ENCODE results near the gene MPC1. TPM values are rescaled to one million over a fixed set of nuclear protein-coding genes. Genes with fewer than 3 reads are reported as not detected.

The MPC1 gene
- total and polyA plus RNA-seq, 2 experiments from 2014 or later: 15.5 to 39.4 TPM

- TF ChIP-seq ZNF462 (CRISPR knock-in tag; IDR thresholded peaks at IDR 0.05): no peak
- no peak for TF ChIP-seq NANOG (IDR thresholded peaks at IDR 0.05; ENCODE audit: borderline replicate concordance)
- no peak for TF ChIP-seq ZNF331 (CRISPR knock-in tag; IDR thresholded peaks at IDR 0.05; ENCODE audit: low read depth)
- TF ChIP-seq POLR2AphosphoS5 (IDR thresholded peaks at IDR 0.05; ENCODE audit: low read depth): no peak
Observed at GRCh38 chr6:166353507-166353906, 29.2 kb downstream of the MPC1 start (continued).

- no peaks in the 10 kb centered on the region for H3K9me2 ChIP-seq (ENCODE audit: insufficient read depth)
- H3K27me3 ChIP-seq (ENCODE audit: insufficient read depth): no peaks in the 10 kb centered on the region
- H3K36me3 ChIP-seq (ENCODE audit: insufficient read depth): no peaks in the 10 kb centered on the region
- no peaks in the 10 kb centered on the region for H4K20me1 ChIP-seq (replicated peaks; ENCODE audit: insufficient read depth)
- H2AFZ ChIP-seq: peak overlapping the region; percentile 16; the same call in 1 of the 2 replicates
- H3F3A ChIP-seq (replicated peaks; ENCODE audit: low read depth): no peaks in the 10 kb centered on the region
- H3K27ac ChIP-seq (ENCODE audit: low read depth): no peak overlapping the region
- H3K36me3 Mint-ChIP-seq (ENCODE audit: low read depth): no peaks in the 10 kb centered on the region
- ATAC-seq: no peak
- peaks cover 14% of the 10 kb centered on the region for H3K4me1 ChIP-seq (ENCODE audit: insufficient read depth)
- no peak overlapping the region for H3K4me3 Mint-ChIP-seq
- H3K4me2 ChIP-seq: no peak overlapping the region
- H3K9me3 Mint-ChIP-seq: no peaks in the 10 kb centered on the region
- DNase-seq (ENCODE audit: low spot score): no peak
- H3K4me3 ChIP-seq: no peak overlapping the region
- H3K4me1 Mint-ChIP-seq: peaks cover 9% of the 10 kb centered on the region
- no peak overlapping the region for H3K27ac Mint-ChIP-seq
- no peaks in the 10 kb centered on the region for H3K79me2 ChIP-seq (replicated peaks; ENCODE audit: insufficient read depth)
- peaks cover 5% of the 10 kb centered on the region for H3K27me3 Mint-ChIP-seq (ENCODE audit: insufficient read depth, low read depth, poor library complexity)
- TF ChIP-seq EZH2phosphoT487 (IDR thresholded peaks at IDR 0.05; ENCODE audit: unreplicated experiment): no peak
- TF ChIP-seq CTCF (conservative IDR thresholded peaks at IDR 0.05; ENCODE audit: low read depth in 2 of 2): no peak
- no peak for TF ChIP-seq ZNF114 (CRISPR knock-in tag; IDR thresholded peaks at IDR 0.05)
- TF ChIP-seq CREB1 (CRISPR knock-in tag; IDR thresholded peaks at IDR 0.05; ENCODE audit: low read depth): no peak
- TF ChIP-seq ZNF462 (CRISPR knock-in tag; IDR thresholded peaks at IDR 0.05): no peak
- TF ChIP-seq NANOG (IDR thresholded peaks at IDR 0.05; ENCODE audit: borderline replicate concordance): no peak
- TF ChIP-seq JUNB (IDR thresholded peaks at IDR 0.05; ENCODE audit: unreplicated experiment): no peak
Observed at GRCh38 chr6:166352923-166353322, 29.8 kb downstream of the MPC1 start.

All from GM23338 (cell line).